Body of pancreas (tissue), 4 donors: ENCODE measurements around the gene MRTFB. TPM values are rescaled to one million over a fixed set of nuclear protein-coding genes. Genes with fewer than 3 reads are reported as not detected.
"Not testable (repeated sequence)": the region's sequence is repeated elsewhere in the genome, so short reads cannot be mapped to it uniquely, and the experiment has no call there.

Source experiments
- ATAC-seq: fragments of 150-250 bp; one replicate; pipeline ENCODE4 v1.9.1; 2016
- DNase-seq, 4 donors: peaks; one replicate each; pipeline ENCODE4 v3.0.0-alpha.2; 2019
- H3K27ac ChIP-seq, 4 donors: fragments of 200-600 bp; sonication (generic); 1 replicate in 3 of 4; 2 replicates in 1 of 4; pipeline versions ENCODE4 v1.5.1 to v1.6.1; 2016 to 2019; ENCODE audit warnings: mild to moderate bottlenecking in 1 of 4, mixed read lengths in 1 of 4, moderate library complexity in 1 of 4
- H3K27me3 ChIP-seq, 2 donors: fragments of 200-600 bp; sonication (generic); one replicate each; pipeline ENCODE4 v1.6.0; 2016; ENCODE audit warnings: mild to moderate bottlenecking in 1 of 2
- H3K36me3 ChIP-seq, 2 donors: fragments of 200-600 bp; sonication (generic); replicated peaks in 1 of 2; 2 replicates each; pipeline ENCODE4 v1.5.1; 2016; ENCODE audit warnings: low read depth in 2 of 2; ENCODE audit not compliant: insufficient read depth in 1 of 2
- H3K4me1 ChIP-seq: fragments of 200-600 bp; sonication (generic); one replicate; pipeline ENCODE4 v1.6.0; 2016
- H3K4me3 ChIP-seq, 2 donors: fragments of 200-600 bp; sonication (generic); 1 replicate in 1 of 2; 2 replicates in 1 of 2; pipeline ENCODE4 v1.5.1; 2016 to 2019
- H3K9me3 ChIP-seq, 3 donors: fragments of 200-600 bp; sonication (generic); 1 replicate in 2 of 3; 2 replicates in 1 of 3; pipeline ENCODE4 v1.5.1; 2016
- CTCF ChIP-seq, 7 experiments: fragments of 450-650 bp in 4 of 7; fragments of 200-600 bp in 3 of 7; sonication (generic) in 3 of 7; IDR thresholded peaks; one replicate each; pipeline ENCODE4 v1.5.1; 2016 to 2019; ENCODE audit warnings: antibody characterized with exemption in 7 of 7
- POLR2A ChIP-seq, 3 donors: fragments of 450-650 bp; IDR thresholded peaks; one replicate each; pipeline ENCODE4 v1.6.1; 2016; ENCODE audit warnings: antibody characterized with exemption in 3 of 3, mild to moderate bottlenecking in 2 of 3
- WGBS, 2 donors: methylation state at CpG; one replicate each; pipeline ENCODE4 v1.1.5; 2017; 5-methylcytosine and 5-hydroxymethylcytosine counted together
- intact Hi-C: fragments of 100-400 bp; cut with DNase I; formaldehyde crosslinking; loops from one replicate; pipeline ENCODE4 v1.15.1; 2023
- total RNA-seq, 2 donors: library from RNA; depleted of rRNA; stranded (reverse); fragments of >200 nt; gene quantifications; one replicate each; pipeline ENCODE4 v1.1.0, GENCODE V29; 2016

Gene MRTFB
- total RNA-seq, 2 donors from 2014 or later, result 39.2 to 46.8 TPM

DNA sequence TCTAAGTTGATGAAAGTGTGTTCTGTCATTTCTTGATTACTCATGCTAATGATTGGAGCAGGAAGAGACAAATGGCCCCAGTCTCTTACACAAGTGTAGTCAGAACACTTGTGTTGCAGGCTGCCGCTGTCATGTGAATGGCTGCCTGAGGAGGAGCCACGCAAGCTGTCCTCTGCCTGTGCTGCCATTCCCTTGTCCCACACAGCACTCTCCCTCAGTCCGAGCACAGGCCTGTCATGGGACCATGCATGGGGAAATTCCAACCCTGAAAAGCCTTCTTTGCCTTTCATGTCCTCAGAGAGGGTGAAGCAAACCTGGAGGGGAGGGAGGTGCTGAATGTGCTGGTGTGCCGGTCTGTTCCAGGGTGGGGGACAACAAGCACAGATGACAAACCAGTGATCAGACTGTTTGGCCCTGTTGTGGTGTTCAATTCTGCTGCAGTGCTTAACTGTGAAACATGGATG, 109.4 kb downstream of the MRTFB start:
- Histone ChIP-seq H3K4me1 (peaks cover under 1% of the 10 kb centered on the region), H3K9me3 (no peaks in the 10 kb centered on the region), H3K4me3 (no peak overlapping the region), H3K27me3 (no peaks in the 10 kb centered on the region), H3K27ac (no peak overlapping the region), H3K36me3 (no peaks in the 10 kb centered on the region)
- TF ChIP-seq CTCF (IDR thresholded peaks at IDR 0.05) (no peak), POLR2A (IDR thresholded peaks at IDR 0.05) (no peak)
- intact Hi-C loops, result no loop called here
- 95% methylated on average over 4 of the region's 4 CpGs for WGBS, 2 donors
- no peak for DNase-seq
- no peak for ATAC-seq

DNA sequence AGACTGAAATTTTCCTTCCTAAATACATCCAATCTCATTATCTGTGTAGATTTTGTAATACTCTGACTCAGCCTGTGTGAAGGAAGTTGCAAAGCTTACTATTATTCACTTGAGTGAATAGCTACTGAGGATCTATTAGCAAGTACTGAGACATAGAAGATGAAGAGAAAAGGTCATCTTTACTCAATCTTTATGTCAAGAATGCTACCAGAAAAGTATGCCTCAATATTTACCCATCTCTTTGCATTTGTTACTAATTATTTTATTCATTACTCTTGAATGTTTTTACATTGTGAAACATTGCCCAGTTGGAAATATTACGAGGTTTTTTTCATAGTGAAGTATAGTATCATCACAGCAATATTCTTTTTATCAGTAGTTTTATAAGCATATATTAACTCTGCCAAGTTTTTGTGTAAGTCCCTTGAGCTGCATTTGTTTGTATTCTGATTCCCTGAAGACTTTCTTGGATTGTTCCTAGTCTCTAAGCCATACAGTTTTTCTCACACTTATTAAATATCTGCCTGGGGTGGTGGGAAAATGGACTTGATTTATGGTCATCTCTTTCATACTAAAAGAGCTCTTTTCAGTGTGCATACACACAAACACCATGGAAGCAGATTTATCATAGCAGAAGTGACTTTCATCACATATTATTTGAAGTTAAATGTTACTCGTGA, 110.4 kb downstream of the MRTFB start:
- Histone ChIP-seq H3K4me1 (peaks cover 8% of the 10 kb centered on the region), H3K9me3 (no peaks in the 10 kb centered on the region), H3K36me3 (no peaks in the 10 kb centered on the region), H3K27me3 (no peaks in the 10 kb centered on the region), H3K27ac (no peak overlapping the region), H3K4me3 (no peak overlapping the region)
- WGBS, 2 donors, result 57 to 68% methylated on average over 2 of the region's 2 CpGs
- no peak for TF ChIP-seq POLR2A (IDR thresholded peaks at IDR 0.05)
- no peak for TF ChIP-seq CTCF (IDR thresholded peaks at IDR 0.05)
- ATAC-seq (no peak), DNase-seq (no peak)
- intact Hi-C loops, result no loop called here

DNA sequence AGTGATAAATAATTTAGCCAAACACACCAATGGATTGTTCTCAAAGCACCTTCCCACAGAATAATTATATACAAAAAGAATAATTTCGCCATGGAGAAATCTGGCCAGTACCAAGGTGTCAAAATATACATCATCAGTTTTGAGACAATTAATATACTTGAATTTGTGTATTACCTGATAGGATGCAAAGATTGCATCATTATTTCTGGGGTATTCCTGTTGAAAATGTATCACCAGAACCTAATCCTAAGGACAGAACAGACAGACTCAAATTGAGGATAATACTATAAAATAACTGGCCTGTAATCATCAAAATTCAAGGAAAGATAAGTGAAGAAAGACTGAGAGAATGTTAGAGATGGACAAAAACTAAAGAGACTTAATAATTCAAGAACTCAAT, 111.9 kb downstream of the MRTFB start:
- no peak overlapping the region for H3K27ac ChIP-seq
- no peaks in the 10 kb centered on the region for H3K27me3 ChIP-seq
- no peaks in the 10 kb centered on the region for H3K36me3 ChIP-seq
- WGBS, 2 donors, result 86 to 88% methylated on average over 1 of the region's 1 CpG
- intact Hi-C loops, result no loop called here
- TF ChIP-seq POLR2A (IDR thresholded peaks at IDR 0.05) (no peak), CTCF (IDR thresholded peaks at IDR 0.05) (no peak)
- DNase-seq (no peak), ATAC-seq (no peak)
- no peaks in the 10 kb centered on the region for H3K9me3 ChIP-seq
- peaks cover 16% of the 10 kb centered on the region for H3K4me1 ChIP-seq
- H3K4me3 ChIP-seq, result no peak overlapping the region

DNA sequence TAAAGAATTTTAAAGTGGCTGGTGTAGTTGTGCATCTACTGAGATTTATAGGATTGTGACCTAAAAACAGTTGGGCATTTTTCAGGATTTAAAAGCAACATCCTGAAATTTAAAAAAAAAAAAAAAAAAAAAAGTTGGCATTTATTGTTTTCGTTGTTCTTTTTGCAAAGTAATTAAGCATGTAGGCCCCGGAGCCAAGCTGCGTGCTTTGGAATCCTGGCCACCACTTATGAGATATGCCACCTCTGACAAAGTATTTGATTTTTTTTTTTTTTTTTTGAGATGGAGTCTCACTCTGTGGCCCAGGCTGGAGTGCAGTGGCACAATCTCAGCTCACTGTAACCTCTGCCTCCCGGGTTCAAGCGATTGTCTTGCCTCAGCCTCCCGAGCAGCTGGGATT, 112.8 kb downstream of the MRTFB start:
- peaks cover 16% of the 10 kb centered on the region for H3K4me1 ChIP-seq
- H3K4me3 ChIP-seq, ATAC-seq, H3K27ac ChIP-seq, H3K9me3 ChIP-seq, H3K27me3 ChIP-seq, DNase-seq, H3K36me3 ChIP-seq, intact Hi-C loops: not testable (repeated sequence)
- 87 to 96% methylated on average over 6 of the region's 6 CpGs for WGBS, 2 donors

DNA sequence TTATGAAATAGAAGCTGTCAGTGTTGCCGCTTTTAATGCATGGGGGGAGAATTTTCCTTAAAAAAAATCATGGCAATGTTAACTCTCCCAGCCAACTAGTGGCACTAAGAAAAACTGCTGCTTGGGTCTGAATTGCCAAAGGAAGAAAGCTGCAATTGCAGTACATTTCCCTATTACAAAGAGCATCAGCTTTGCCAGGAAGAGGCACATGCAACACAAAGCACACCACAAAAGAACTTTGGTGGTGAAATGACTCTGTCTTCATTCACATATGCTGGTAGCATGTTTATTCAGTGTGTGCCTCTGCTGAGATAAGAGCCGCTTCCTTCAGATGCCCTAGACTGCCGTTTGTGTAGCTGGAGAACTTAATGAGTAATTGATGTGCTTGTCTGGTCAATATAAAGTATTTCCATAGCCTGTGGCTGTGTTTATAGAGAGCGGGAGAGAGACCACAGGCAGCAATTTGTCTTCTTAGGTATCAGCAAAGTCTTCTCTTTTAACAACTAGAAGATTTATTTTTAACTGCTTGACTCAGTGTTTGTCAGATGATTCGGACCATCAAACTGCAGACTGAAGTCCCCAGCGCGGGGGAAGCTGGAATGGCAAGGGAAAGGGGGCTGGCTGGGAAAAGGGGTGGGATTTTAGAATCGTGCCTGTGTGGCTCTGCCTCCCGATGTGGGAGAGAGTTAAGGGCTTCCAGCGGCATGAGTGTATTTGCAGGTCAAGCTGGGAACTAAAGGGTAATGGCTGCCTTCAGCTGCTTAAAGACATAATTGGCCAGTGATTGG, 115.1 kb downstream of the MRTFB start:
- DNase-seq, result peak in 1 of 4 donors; percentile 15
- no peaks in the 10 kb centered on the region for H3K27me3 ChIP-seq
- ATAC-seq, result peak; percentile 47
- no peaks in the 10 kb centered on the region for H3K36me3 ChIP-seq
- WGBS, 2 donors, result 44 to 51% methylated on average over 10 of the region's 10 CpGs
- no peaks in the 10 kb centered on the region for H3K9me3 ChIP-seq
- peaks cover 16% of the 10 kb centered on the region for H3K4me1 ChIP-seq
- TF ChIP-seq POLR2A (IDR thresholded peaks at IDR 0.05) (peak in 2 of 3 donors; percentile 23 to 32), CTCF (IDR thresholded peaks at IDR 0.05) (peak in 6 of 7 experiments; percentile 25 to 47 (median 43))
- intact Hi-C loops, result no loop called here
- H3K4me3 ChIP-seq, result no peak overlapping the region
- peak overlapping the region in 2 of 4 donors; percentile 34 to 36 for H3K27ac ChIP-seq
